Tibial artery (tissue), 4 donors: Measurements from ENCODE around the gene CCIN.

Source experiments
- DNase-seq, 2 donors: peaks; one replicate each; pipeline ENCODE4 v3.0.0-alpha.2; 2019
- H3K27ac ChIP-seq, 2 donors: fragments of 200-600 bp; sonication (generic) in 1 of 2; 1 replicate in 1 of 2; 2 replicates in 1 of 2; pipeline ENCODE4 v1.5.1; 2018 to 2019; ENCODE audit warnings: mild to moderate bottlenecking in 1 of 2
- H3K27me3 ChIP-seq, 2 donors: fragments of 200-600 bp; sonication (generic) in 1 of 2; one replicate each; pipeline versions ENCODE4 v1.5.1 to v1.6.0; 2016 to 2019
- H3K36me3 ChIP-seq, 3 donors: fragments of 200-600 bp; sonication (generic) in 2 of 3; one replicate each; pipeline ENCODE4 v1.5.1; 2016 to 2019; ENCODE audit warnings: mild to moderate bottlenecking in 2 of 3
- H3K4me1 ChIP-seq, 4 donors: fragments of 200-600 bp; sonication (generic) in 2 of 4; 1 replicate in 3 of 4; 2 replicates in 1 of 4; pipeline ENCODE4 v1.5.1; 2016 to 2019
- H3K4me3 ChIP-seq, 2 donors: fragments of 200-600 bp; sonication (generic) in 1 of 2; 1 replicate in 1 of 2; 2 replicates in 1 of 2; pipeline ENCODE4 v1.5.1; 2018 to 2019; ENCODE audit warnings: mild to moderate bottlenecking in 2 of 2
- H3K9me3 ChIP-seq, 3 donors: fragments of 200-600 bp; sonication (generic) in 1 of 3; one replicate each; pipeline ENCODE4 v1.5.1; 2016 to 2019
- intact Hi-C: fragments of 100-400 bp; cut with DNase I; formaldehyde crosslinking; loops from one replicate; pipeline ENCODE4 v1.15.0; 2023; ENCODE audit warnings: low total_unique reads
- TF ChIP-seq, protein P1 (sequence below), 2 experiments: fragments of 200-600 bp in 1 of 2; fragments of 450-650 bp in 1 of 2; IDR thresholded peaks; one replicate each; pipeline ENCODE4 v1.5.1; 2017 to 2019; ENCODE audit warnings: antibody characterized with exemption in 2 of 2, mild to moderate bottlenecking in 1 of 2, moderate library complexity in 1 of 2

CCIN gene

DNA sequence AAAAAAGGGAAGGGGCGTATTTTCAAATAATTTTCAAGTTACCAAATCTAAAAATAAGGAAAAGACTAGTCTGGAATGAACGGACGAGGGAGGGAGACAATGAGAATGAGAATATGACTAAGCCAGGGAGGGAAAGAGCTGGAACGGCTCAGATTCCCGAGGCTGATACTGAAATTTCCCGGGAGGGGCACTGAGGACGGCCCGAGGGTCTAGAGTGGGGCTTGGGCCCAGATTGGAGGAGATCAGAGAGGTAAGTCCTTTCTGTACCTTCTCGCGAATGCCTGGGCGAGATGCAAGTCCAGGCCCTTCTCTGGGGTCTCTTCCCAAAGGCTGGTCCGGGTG is 3.4 kb upstream of the CCIN start:
- no peaks in the 10 kb centered on the region for H3K9me3 ChIP-seq
- intact Hi-C loops, result loop anchor here (2.0 to 10.0 kb wide), 3 partner anchors 25 to 131 kb away; partner anchors contain the start of gene RECK
- no peaks in the 10 kb centered on the region for H3K27me3 ChIP-seq
- H3K36me3 ChIP-seq, result no peaks in the 10 kb centered on the region
- H3K27ac ChIP-seq, result peak overlapping the region; percentile 56 to 77
- peaks cover 4 to 56% (median 41%) of the 10 kb centered on the region in 4 donors for H3K4me1 ChIP-seq
- DNase-seq, result no peak
- H3K4me3 ChIP-seq, result peak overlapping the region; percentile 54 to 56
- TF ChIP-seq, protein P1, sequence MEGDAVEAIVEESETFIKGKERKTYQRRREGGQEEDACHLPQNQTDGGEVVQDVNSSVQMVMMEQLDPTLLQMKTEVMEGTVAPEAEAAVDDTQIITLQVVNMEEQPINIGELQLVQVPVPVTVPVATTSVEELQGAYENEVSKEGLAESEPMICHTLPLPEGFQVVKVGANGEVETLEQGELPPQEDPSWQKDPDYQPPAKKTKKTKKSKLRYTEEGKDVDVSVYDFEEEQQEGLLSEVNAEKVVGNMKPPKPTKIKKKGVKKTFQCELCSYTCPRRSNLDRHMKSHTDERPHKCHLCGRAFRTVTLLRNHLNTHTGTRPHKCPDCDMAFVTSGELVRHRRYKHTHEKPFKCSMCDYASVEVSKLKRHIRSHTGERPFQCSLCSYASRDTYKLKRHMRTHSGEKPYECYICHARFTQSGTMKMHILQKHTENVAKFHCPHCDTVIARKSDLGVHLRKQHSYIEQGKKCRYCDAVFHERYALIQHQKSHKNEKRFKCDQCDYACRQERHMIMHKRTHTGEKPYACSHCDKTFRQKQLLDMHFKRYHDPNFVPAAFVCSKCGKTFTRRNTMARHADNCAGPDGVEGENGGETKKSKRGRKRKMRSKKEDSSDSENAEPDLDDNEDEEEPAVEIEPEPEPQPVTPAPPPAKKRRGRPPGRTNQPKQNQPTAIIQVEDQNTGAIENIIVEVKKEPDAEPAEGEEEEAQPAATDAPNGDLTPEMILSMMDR (IDR thresholded peaks at IDR 0.05), result no peak

DNA sequence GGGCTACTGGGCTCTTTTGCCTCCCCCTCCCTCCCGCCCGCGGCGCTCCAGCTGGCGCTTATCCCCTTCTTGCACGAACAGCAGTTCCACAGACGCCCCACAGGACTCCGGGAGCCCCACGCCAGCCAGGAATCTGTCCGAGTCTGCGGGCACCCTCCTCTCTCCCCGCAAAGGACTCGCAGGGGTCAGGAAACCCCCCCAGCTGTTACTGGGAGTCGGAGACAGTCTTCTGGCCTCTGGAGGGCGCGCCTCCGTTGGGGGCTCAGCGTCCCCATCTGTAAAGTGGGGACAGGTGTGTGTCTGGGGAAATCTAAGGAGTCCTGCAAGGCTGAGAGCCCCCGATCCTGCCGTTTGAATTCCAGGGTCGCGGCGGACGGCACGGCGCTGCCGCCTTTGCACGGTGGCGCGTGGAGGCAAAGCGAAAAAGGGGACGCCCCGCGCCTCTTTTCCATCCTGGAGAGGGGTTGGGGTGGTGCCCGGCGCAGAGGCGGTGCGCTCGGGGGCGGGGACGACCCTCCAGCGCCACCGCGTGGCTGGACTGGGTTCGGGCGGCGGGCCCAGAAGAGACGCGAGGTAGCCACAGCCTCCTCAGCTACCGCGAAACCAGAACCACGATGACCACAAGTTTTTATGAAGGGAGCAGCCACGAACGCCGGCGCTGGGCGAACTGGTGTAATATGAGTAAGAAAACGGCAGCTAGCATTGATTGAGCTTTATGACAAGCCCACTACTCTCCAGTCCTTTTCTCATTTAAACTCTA is 2.8 kb upstream of the CCIN start:
- TF ChIP-seq, protein P1 (IDR thresholded peaks at IDR 0.05), result peak; percentile 93 to 94
- Histone ChIP-seq H3K4me1 (peaks cover 4 to 50% (median 40%) of the 10 kb centered on the region in 4 donors), H3K27ac (peak overlapping the region; percentile 56 to 77), H3K4me3 (peak overlapping the region; percentile 54 to 56), H3K27me3 (no peaks in the 10 kb centered on the region), H3K9me3 (no peaks in the 10 kb centered on the region), H3K36me3 (no peaks in the 10 kb centered on the region)
- intact Hi-C loops, result loop anchor here (2.0 to 10.0 kb wide), 3 partner anchors 26 to 132 kb away; partner anchors contain the start of gene RECK
- DNase-seq, result peak; percentile 79 to 89

DNA sequence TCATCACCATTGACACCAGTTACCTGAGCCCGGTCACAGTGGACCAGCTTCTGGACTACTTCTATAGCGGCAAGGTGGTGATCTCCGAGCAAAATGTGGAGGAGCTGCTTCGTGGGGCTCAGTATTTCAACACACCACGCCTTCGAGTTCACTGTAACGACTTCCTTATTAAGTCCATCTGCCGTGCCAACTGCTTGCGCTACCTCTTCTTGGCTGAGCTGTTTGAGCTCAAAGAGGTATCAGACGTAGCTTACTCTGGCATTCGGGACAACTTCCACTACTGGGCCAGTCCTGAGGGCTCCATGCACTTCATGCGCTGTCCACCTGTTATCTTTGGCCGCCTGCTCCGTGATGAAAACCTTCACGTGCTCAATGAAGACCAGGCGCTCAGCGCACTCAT is 520 bp downstream of the CCIN start:
- Histone ChIP-seq H3K27me3 (peaks cover 0 to 5% of the 10 kb centered on the region in 2 donors), H3K27ac (no peak overlapping the region), H3K9me3 (no peaks in the 10 kb centered on the region), H3K4me3 (no peak overlapping the region), H3K36me3 (no peaks in the 10 kb centered on the region), H3K4me1 (peaks cover 0 to 24% (median 13%) of the 10 kb centered on the region in 4 donors)
- TF ChIP-seq, protein P1 (IDR thresholded peaks at IDR 0.05), result no peak
- DNase-seq, result no peak
- intact Hi-C loops, result loop anchor here (10.0 kb wide), 1 partner anchor 135 kb away; the partner anchor contains the start of gene RECK

DNA sequence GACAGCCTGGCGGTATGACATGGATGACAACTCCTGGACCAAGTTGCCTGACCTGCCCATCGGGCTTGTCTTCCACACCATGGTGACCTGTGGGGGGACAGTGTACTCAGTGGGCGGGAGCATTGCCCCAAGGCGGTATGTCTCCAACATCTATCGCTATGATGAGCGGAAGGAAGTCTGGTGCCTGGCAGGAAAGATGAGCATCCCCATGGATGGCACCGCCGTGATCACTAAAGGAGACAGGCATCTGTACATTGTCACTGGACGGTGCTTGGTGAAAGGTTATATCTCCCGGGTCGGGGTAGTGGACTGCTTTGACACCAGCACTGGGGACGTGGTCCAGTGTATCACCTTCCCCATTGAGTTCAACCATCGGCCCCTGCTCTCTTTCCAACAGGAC is 1.3 kb downstream of the CCIN start:
- TF ChIP-seq, protein P1 (IDR thresholded peaks at IDR 0.05), result no peak
- intact Hi-C loops, result no loop called here
- H3K27me3 ChIP-seq, result peaks cover 0 to 5% of the 10 kb centered on the region in 2 donors

DNA sequence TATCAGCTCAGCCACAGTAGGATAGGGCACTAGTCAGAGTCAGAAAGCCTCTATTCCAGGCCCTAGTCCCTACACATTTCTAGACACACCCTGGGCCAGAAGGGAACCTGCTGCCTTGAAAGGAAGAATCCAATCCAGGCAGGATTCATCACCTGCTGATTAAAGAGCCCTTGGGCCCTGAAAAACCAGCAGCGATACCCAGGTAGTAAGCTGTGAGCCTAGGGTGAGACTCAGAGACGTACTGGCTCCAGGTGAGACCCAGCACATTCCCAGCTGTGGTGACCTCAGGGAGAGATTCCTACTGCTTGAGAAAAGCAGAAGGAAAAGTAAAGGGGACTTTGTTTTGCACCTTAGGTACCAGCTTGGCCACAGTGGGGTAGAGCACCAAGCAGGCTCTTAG is 4.7 kb downstream of the CCIN start:
- TF ChIP-seq, protein P1 (IDR thresholded peaks at IDR 0.05), result no peak
- no peaks in the 10 kb centered on the region for H3K4me1 ChIP-seq
- H3K4me3 ChIP-seq, result no peak overlapping the region
- intact Hi-C loops, result no loop called here
- H3K9me3 ChIP-seq, result no peaks in the 10 kb centered on the region
- peaks cover 0 to 5% of the 10 kb centered on the region in 2 donors for H3K27me3 ChIP-seq
- no peak overlapping the region for H3K27ac ChIP-seq
- no peaks in the 10 kb centered on the region for H3K36me3 ChIP-seq
- no peak for DNase-seq

More for the DNA sequence above, 1.3 kb downstream of the CCIN start:
- no peak for DNase-seq
- H3K36me3 ChIP-seq, result no peaks in the 10 kb centered on the region
- no peak overlapping the region for H3K4me3 ChIP-seq
- H3K9me3 ChIP-seq, result no peaks in the 10 kb centered on the region
- peaks cover 0 to 16% (median 12%) of the 10 kb centered on the region in 4 donors for H3K4me1 ChIP-seq
- H3K27ac ChIP-seq, result no peak overlapping the region
